GM18867 (cell line): Measurements from ENCODE around the gene ATXN7L3B.

ENCODE experiments used
- ATAC-seq: cut with Tn5 transposase; IDR thresholded peaks from one replicate; pipeline ENCODE4 v1.9.1; 2021; ENCODE audit warnings: mild to moderate bottlenecking, moderate library complexity; ENCODE audit not compliant: unreplicated experiment

The ATXN7L3B gene

GRCh38 chr12:74547249-74547648, 9.6 kb downstream of the ATXN7L3B start:
- no peak for ATAC-seq

GRCh38 chr12:74551291-74551690, 13.7 kb downstream of the ATXN7L3B start:
- no peak for ATAC-seq

- ATAC-seq = no peak
These were observed 14.6 kb downstream of the ATXN7L3B start for GRCh38 chr12:74552201-74552600.

GRCh38 chr12:74559728-74560127, 22.1 kb downstream of the ATXN7L3B start:
- ATAC-seq = no peak

- ATAC-seq = peak; percentile 58
These were observed 26.3 kb downstream of the ATXN7L3B start for GRCh38 chr12:74563927-74564326.

GRCh38 chr12:74578486-74578885, 40.9 kb downstream of the ATXN7L3B start:
- no peak for ATAC-seq

GRCh38 chr12:74579446-74579845, 41.8 kb downstream of the ATXN7L3B start:
- no peak for ATAC-seq

GRCh38 chr12:74579981-74580380, 42.3 kb downstream of the ATXN7L3B start:
- no peak for ATAC-seq

- ATAC-seq = no peak
These were observed 43.8 kb downstream of the ATXN7L3B start for GRCh38 chr12:74581439-74581838.

GRCh38 chr12:74584483-74585062, 46.9 kb downstream of the ATXN7L3B start:
- no peak for ATAC-seq

- no peak for ATAC-seq
These were observed 48.6 kb downstream of the ATXN7L3B start for GRCh38 chr12:74586251-74586650.
